HEK293 (cell line): Measurements from ENCODE around the gene OXA1L.

Experiments
- BCL11A ChIP-seq: fragments of 450-650 bp; formaldehyde crosslinking; IDR thresholded peaks from 2 replicates; pipeline ENCODE4 v1.5.1; 2016; ENCODE audit warnings: low read depth, missing biosample characterization, missing genetic modification characterization
- CTCF ChIP-seq: fragments of 450-650 bp; formaldehyde crosslinking; IDR thresholded peaks from 2 replicates; pipeline ENCODE4 v1.5.1; 2016; ENCODE audit warnings: missing biosample characterization, missing genetic modification characterization
- HOXA7 ChIP-seq: sonication (generic); formaldehyde crosslinking; IDR thresholded peaks from 2 replicates; pipeline ENCODE4 v1.8.1; 2022; ENCODE audit warnings: missing genetic modification reagents, borderline replicate concordance
- SALL2 ChIP-seq: fragments of 450-650 bp; formaldehyde crosslinking; IDR thresholded peaks from 2 replicates; pipeline ENCODE4 v1.5.0; 2017; ENCODE audit warnings: missing biosample characterization, mild to moderate bottlenecking, missing genetic modification characterization, borderline replicate concordance
- YY1 ChIP-seq: fragments of 450-650 bp; formaldehyde crosslinking; IDR thresholded peaks from 2 replicates; pipeline ENCODE4 v1.5.1; 2018; ENCODE audit warnings: missing biosample characterization, missing genetic modification characterization
- ZBTB7A ChIP-seq: fragments of 450-650 bp; formaldehyde crosslinking; IDR thresholded peaks from 2 replicates; pipeline ENCODE4 v1.5.1; 2016; ENCODE audit warnings: low read depth, missing biosample characterization, missing genetic modification characterization
- ZFP3 ChIP-seq: fragments of 450-650 bp; formaldehyde crosslinking; IDR thresholded peaks from 2 replicates; pipeline ENCODE4 v1.5.1; 2016; ENCODE audit warnings: low read depth, missing biosample characterization, missing genetic modification characterization
- ZNF146 ChIP-seq: fragments of 450-650 bp; formaldehyde crosslinking; IDR thresholded peaks from 2 replicates; pipeline ENCODE4 v1.5.1; 2016; ENCODE audit warnings: missing biosample characterization, missing genetic modification characterization
- ZNF274 ChIP-seq, 2 experiments: fragments of 200-500 bp in 1 of 2; fragments of 450-650 bp in 1 of 2; sonication (Bioruptor generic) in 1 of 2; formaldehyde crosslinking in 1 of 2; IDR thresholded peaks; 2 replicates each; pipeline versions ENCODE4 v1.5.1 to v1.6.1; 2014 to 2016; ENCODE audit warnings: borderline replicate concordance in 1 of 2, inconsistent platforms in 1 of 2, low read length in 1 of 2, missing biosample characterization in 1 of 2, missing genetic modification characterization in 1 of 2
- ZNF335 ChIP-seq: fragments of 450-650 bp; formaldehyde crosslinking; conservative IDR thresholded peaks from 2 replicates; pipeline ENCODE4 v1.5.1; 2016; ENCODE audit warnings: missing biosample characterization, missing genetic modification characterization
- ZNF530 ChIP-seq: fragments of 450-650 bp; formaldehyde crosslinking; IDR thresholded peaks from 2 replicates; pipeline ENCODE4 v1.5.1; 2016; ENCODE audit warnings: low read depth, missing biosample characterization, missing genetic modification characterization
- ZNF561 ChIP-seq: fragments of 450-650 bp; IDR thresholded peaks from 2 replicates; pipeline ENCODE4 v1.5.1; 2018; ENCODE audit warnings: missing biosample characterization, missing genetic modification characterization, borderline replicate concordance
- TF ChIP-seq, protein P1 (sequence below): fragments of 450-650 bp; formaldehyde crosslinking; IDR thresholded peaks from 2 replicates; pipeline ENCODE4 v1.5.1; 2017; ENCODE audit warnings: missing biosample characterization, missing genetic modification characterization
- TF ChIP-seq, protein P2 (sequence below): fragments of 450-650 bp; formaldehyde crosslinking; conservative IDR thresholded peaks from 2 replicates; pipeline ENCODE4 v1.5.1; 2016; ENCODE audit warnings: low read depth, missing biosample characterization, missing genetic modification characterization

GRCh38 chr14:22814941-22815713, 48.6 kb downstream of the OXA1L start, which contains the start of gene SLC7A7:
- TF ChIP-seq ZNF335 (tag by site-specific recombination), result no peak
- TF ChIP-seq ZNF274 (IDR thresholded peaks at IDR 0.05; ENCODE audit: low read length), result no peak
- no peak for TF ChIP-seq ZNF274 (tag by site-specific recombination; IDR thresholded peaks at IDR 0.05; ENCODE audit: borderline replicate concordance)
- TF ChIP-seq ZNF530 (tag by site-specific recombination), result no peak
- TF ChIP-seq ZNF146 (tag by site-specific recombination), result no peak
- TF ChIP-seq ZNF561 (tag by site-specific recombination), result no peak
- no peak for TF ChIP-seq ZFP3
- TF ChIP-seq ZBTB7A (tag by site-specific recombination), result no peak
- TF ChIP-seq CTCF (tag by site-specific recombination), result no peak
- TF ChIP-seq BCL11A (tag by site-specific recombination), result no peak
- no peak for TF ChIP-seq HOXA7 (CRISPR knock-in tag)
- no peak for TF ChIP-seq YY1
- TF ChIP-seq, protein P1, sequence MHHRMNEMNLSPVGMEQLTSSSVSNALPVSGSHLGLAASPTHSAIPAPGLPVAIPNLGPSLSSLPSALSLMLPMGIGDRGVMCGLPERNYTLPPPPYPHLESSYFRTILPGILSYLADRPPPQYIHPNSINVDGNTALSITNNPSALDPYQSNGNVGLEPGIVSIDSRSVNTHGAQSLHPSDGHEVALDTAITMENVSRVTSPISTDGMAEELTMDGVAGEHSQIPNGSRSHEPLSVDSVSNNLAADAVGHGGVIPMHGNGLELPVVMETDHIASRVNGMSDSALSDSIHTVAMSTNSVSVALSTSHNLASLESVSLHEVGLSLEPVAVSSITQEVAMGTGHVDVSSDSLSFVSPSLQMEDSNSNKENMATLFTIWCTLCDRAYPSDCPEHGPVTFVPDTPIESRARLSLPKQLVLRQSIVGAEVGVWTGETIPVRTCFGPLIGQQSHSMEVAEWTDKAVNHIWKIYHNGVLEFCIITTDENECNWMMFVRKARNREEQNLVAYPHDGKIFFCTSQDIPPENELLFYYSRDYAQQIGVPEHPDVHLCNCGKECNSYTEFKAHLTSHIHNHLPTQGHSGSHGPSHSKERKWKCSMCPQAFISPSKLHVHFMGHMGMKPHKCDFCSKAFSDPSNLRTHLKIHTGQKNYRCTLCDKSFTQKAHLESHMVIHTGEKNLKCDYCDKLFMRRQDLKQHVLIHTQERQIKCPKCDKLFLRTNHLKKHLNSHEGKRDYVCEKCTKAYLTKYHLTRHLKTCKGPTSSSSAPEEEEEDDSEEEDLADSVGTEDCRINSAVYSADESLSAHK (tag by site-specific recombination), result no peak
- TF ChIP-seq, protein P2, sequence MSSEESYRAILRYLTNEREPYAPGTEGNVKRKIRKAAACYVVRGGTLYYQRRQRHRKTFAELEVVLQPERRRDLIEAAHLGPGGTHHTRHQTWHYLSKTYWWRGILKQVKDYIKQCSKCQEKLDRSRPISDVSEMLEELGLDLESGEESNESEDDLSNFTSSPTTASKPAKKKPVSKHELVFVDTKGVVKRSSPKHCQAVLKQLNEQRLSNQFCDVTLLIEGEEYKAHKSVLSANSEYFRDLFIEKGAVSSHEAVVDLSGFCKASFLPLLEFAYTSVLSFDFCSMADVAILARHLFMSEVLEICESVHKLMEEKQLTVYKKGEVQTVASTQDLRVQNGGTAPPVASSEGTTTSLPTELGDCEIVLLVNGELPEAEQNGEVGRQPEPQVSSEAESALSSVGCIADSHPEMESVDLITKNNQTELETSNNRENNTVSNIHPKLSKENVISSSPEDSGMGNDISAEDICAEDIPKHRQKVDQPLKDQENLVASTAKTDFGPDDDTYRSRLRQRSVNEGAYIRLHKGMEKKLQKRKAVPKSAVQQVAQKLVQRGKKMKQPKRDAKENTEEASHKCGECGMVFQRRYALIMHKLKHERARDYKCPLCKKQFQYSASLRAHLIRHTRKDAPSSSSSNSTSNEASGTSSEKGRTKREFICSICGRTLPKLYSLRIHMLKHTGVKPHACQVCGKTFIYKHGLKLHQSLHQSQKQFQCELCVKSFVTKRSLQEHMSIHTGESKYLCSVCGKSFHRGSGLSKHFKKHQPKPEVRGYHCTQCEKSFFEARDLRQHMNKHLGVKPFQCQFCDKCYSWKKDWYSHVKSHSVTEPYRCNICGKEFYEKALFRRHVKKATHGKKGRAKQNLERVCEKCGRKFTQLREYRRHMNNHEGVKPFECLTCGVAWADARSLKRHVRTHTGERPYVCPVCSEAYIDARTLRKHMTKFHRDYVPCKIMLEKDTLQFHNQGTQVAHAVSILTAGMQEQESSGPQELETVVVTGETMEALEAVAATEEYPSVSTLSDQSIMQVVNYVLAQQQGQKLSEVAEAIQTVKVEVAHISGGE, result no peak
- TF ChIP-seq SALL2 (tag by site-specific recombination), result no peak
